ENCODE data around the gene CPLANE1. TPM values are rescaled to one million over a fixed set of nuclear protein-coding genes. Genes with fewer than 3 reads are reported as not detected.
"Not testable (repeated sequence)": the region's sequence is repeated elsewhere in the genome, so short reads cannot be mapped to it uniquely, and the experiment has no call there.

Gene CPLANE1
- total RNA-seq, 2 donors from 2014 or later, result 21.1 to 39.2 TPM

GRCh38 chr5:37088009-37088408 lies 161.2 kb downstream of the CPLANE1 start:
- intact Hi-C loops (cut with DNase I), result no loop called here
- 77 to 88% methylated on average over 6 of the region's 6 CpGs for WGBS, 2 donors
- no peak for ATAC-seq

GRCh38 chr5:37086466-37087173 lies 162.6 kb downstream of the CPLANE1 start:
- TF ChIP-seq POLR2A (IDR thresholded peaks at IDR 0.05), result no peak
- no peak for TF ChIP-seq CTCF (IDR thresholded peaks at IDR 0.05)
- no peak overlapping the region for H3K27ac ChIP-seq
- H3K4me3 ChIP-seq, result no peak overlapping the region
- no peaks in the 10 kb centered on the region for H3K4me1 ChIP-seq
- intact Hi-C loops (cut with DNase I), result no loop called here
- ATAC-seq (no peak), DNase-seq (no peak)
- WGBS, 2 donors, result 68 to 87% methylated on average over 12 of the region's 12 CpGs
- H3K36me3 ChIP-seq (replicated peaks in 1 of 2; ENCODE audit: insufficient read depth in 1 of 2, low read depth in 2 of 2), result no peaks in the 10 kb centered on the region
- H3K9me3 ChIP-seq, result no peaks in the 10 kb centered on the region
- no peaks in the 10 kb centered on the region for H3K27me3 ChIP-seq

More at GRCh38 chr5:37088009-37088408, 161.2 kb downstream of the CPLANE1 start:
- H3K36me3 ChIP-seq (replicated peaks in 1 of 2; ENCODE audit: insufficient read depth in 1 of 2, low read depth in 2 of 2), result no peaks in the 10 kb centered on the region
- no peak overlapping the region for H3K4me3 ChIP-seq
- no peaks in the 10 kb centered on the region for H3K27me3 ChIP-seq
- no peak for TF ChIP-seq POLR2A (IDR thresholded peaks at IDR 0.05)
- no peak for TF ChIP-seq CTCF (IDR thresholded peaks at IDR 0.05)
- no peaks in the 10 kb centered on the region for H3K9me3 ChIP-seq
- no peak overlapping the region for H3K27ac ChIP-seq
- no peaks in the 10 kb centered on the region for H3K4me1 ChIP-seq
- no peak for DNase-seq

GRCh38 chr5:37086026-37086425 lies 163.2 kb downstream of the CPLANE1 start:
- H3K27me3 ChIP-seq; DNase-seq; H3K27ac ChIP-seq; ATAC-seq; H3K9me3 ChIP-seq; intact Hi-C loops (cut with DNase I); H3K4me1 ChIP-seq; H3K4me3 ChIP-seq; H3K36me3 ChIP-seq (replicated peaks in 1 of 2; ENCODE audit: insufficient read depth in 1 of 2, low read depth in 2 of 2): not testable (repeated sequence)
- 78 to 93% methylated on average over 1 of the region's 1 CpG for WGBS, 2 donors

- intact Hi-C loops (cut with DNase I); H3K9me3 ChIP-seq; ATAC-seq; H3K36me3 ChIP-seq (replicated peaks in 1 of 2; ENCODE audit: insufficient read depth in 1 of 2, low read depth in 2 of 2); H3K27me3 ChIP-seq; DNase-seq; H3K27ac ChIP-seq; H3K4me1 ChIP-seq; H3K4me3 ChIP-seq: not testable (repeated sequence)
- 72 to 88% methylated on average over 2 of the region's 2 CpGs for WGBS, 2 donors
Observed at GRCh38 chr5:37082977-37083376, 166.2 kb downstream of the CPLANE1 start.

GRCh38 chr5:37080697-37081096 lies 168.5 kb downstream of the CPLANE1 start:
- no peaks in the 10 kb centered on the region for H3K4me1 ChIP-seq
- DNase-seq, result no peak
- 90 to 96% methylated on average over 3 of the region's 3 CpGs for WGBS, 2 donors
- H3K9me3 ChIP-seq, result no peaks in the 10 kb centered on the region
- intact Hi-C loops (cut with DNase I), result no loop called here
- no peak for ATAC-seq
- peaks cover 0 to 2% of the 10 kb centered on the region in 2 donors for H3K36me3 ChIP-seq (replicated peaks in 1 of 2; ENCODE audit: insufficient read depth in 1 of 2, low read depth in 2 of 2)
- H3K4me3 ChIP-seq, result no peak overlapping the region
- no peaks in the 10 kb centered on the region for H3K27me3 ChIP-seq
- TF ChIP-seq POLR2A (IDR thresholded peaks at IDR 0.05) (no peak), CTCF (IDR thresholded peaks at IDR 0.05) (no peak)
- no peak overlapping the region for H3K27ac ChIP-seq

GRCh38 chr5:37077146-37077545 lies 172.0 kb downstream of the CPLANE1 start:
- 90 to 97% methylated on average over 1 of the region's 1 CpG for WGBS, 2 donors
- no peak for ATAC-seq

More at GRCh38 chr5:37077146-37077545, 172.0 kb downstream of the CPLANE1 start:
- Histone ChIP-seq H3K4me1 (no peaks in the 10 kb centered on the region), H3K9me3 (no peaks in the 10 kb centered on the region), H3K4me3 (no peak overlapping the region), H3K36me3 (replicated peaks in 1 of 2; ENCODE audit: insufficient read depth in 1 of 2, low read depth in 2 of 2) (peaks cover 0 to 2% of the 10 kb centered on the region in 2 donors), H3K27ac (no peak overlapping the region), H3K27me3 (no peaks in the 10 kb centered on the region)
- intact Hi-C loops (cut with DNase I), result no loop called here
- no peak for DNase-seq
- TF ChIP-seq CTCF (IDR thresholded peaks at IDR 0.05) (no peak), POLR2A (IDR thresholded peaks at IDR 0.05) (no peak)

All from body of pancreas (tissue), 4 donors.